Liver (tissue), 9 donors: ENCODE data around the gene MAPK1IP1L. TPM values are rescaled to one million over a fixed set of nuclear protein-coding genes. Genes with fewer than 3 reads are reported as not detected.

ENCODE experiments used
- DNase-seq: peaks from one replicate; pipeline ENCODE4 v3.0.0-alpha.2; 2017; ENCODE audit warnings: low spot score
- H3K27ac ChIP-seq, 2 donors: one replicate each; pipeline ENCODE4 v1.7.0; 2013; ENCODE audit warnings: inconsistent platforms in 2 of 2, low read length in 2 of 2, control low read depth in 1 of 2, low read depth in 1 of 2, mild to moderate bottlenecking in 1 of 2
- H3K27me3 ChIP-seq, 4 donors: one replicate each; pipeline versions ENCODE4 v1.6.1 to v1.7.0; 2013; ENCODE audit warnings: low read length in 3 of 4, inconsistent platforms in 1 of 4, mild to moderate bottlenecking in 1 of 4, moderate library complexity in 1 of 4; ENCODE audit not compliant: control insufficient read depth in 4 of 4, insufficient read depth in 4 of 4
- H3K36me3 ChIP-seq, 4 donors: one replicate each; pipeline versions ENCODE4 v1.6.1 to v1.7.0; 2013; ENCODE audit warnings: low read length in 3 of 4, mild to moderate bottlenecking in 3 of 4, low read depth in 1 of 4, moderate library complexity in 1 of 4; ENCODE audit not compliant: control insufficient read depth in 4 of 4, insufficient read depth in 3 of 4
- H3K4me1 ChIP-seq, 4 donors: one replicate each; pipeline versions ENCODE4 v1.6.1 to v1.7.0; 2013; ENCODE audit warnings: low read length in 3 of 4, mild to moderate bottlenecking in 3 of 4, moderate library complexity in 1 of 4; ENCODE audit not compliant: control insufficient read depth in 4 of 4, insufficient read depth in 4 of 4
- H3K4me3 ChIP-seq, 3 donors: one replicate each; pipeline versions ENCODE4 v1.6.1 to v1.7.0; 2013; ENCODE audit warnings: low read length in 3 of 3, control low read depth in 1 of 3, low read depth in 1 of 3, mild to moderate bottlenecking in 1 of 3
- H3K9ac ChIP-seq, 2 donors: one replicate each; pipeline ENCODE4 v1.7.0; 2013; ENCODE audit warnings: low read length in 2 of 2, mild to moderate bottlenecking in 2 of 2, moderate library complexity in 2 of 2, control low read depth in 1 of 2, low read depth in 1 of 2
- H3K9me3 ChIP-seq, 4 donors: one replicate each; pipeline versions ENCODE4 v1.6.1 to v1.7.0; 2013; ENCODE audit warnings: low read length in 3 of 4; ENCODE audit not compliant: control insufficient read depth in 4 of 4
- EGR1 ChIP-seq, 2 donors: IDR thresholded peaks; 2 replicates each; pipeline ENCODE4 v1.6.1; 2016 to 2018; ENCODE audit warnings: antibody characterized with exemption in 2 of 2, low read depth in 2 of 2
- FOXA1 ChIP-seq: IDR thresholded peaks from 2 replicates; pipeline ENCODE4 v1.6.1; 2016; ENCODE audit warnings: antibody characterized with exemption
- FOXA2 ChIP-seq: IDR thresholded peaks from 2 replicates; pipeline ENCODE4 v1.6.1; 2016; ENCODE audit warnings: antibody characterized with exemption
- GABPA ChIP-seq, 2 donors: IDR thresholded peaks in 1 of 2; conservative IDR thresholded peaks in 1 of 2; 2 replicates each; pipeline ENCODE4 v1.6.1; 2016; ENCODE audit warnings: antibody characterized with exemption in 2 of 2, mild to moderate bottlenecking in 1 of 2, moderate library complexity in 1 of 2
- HNF4A ChIP-seq, 2 donors: conservative IDR thresholded peaks; 2 replicates each; pipeline ENCODE4 v1.6.1; 2016; ENCODE audit warnings: antibody characterized with exemption in 2 of 2, mild to moderate bottlenecking in 2 of 2
- HNF4G ChIP-seq: IDR thresholded peaks from 2 replicates; pipeline ENCODE4 v1.6.1; 2016; ENCODE audit warnings: antibody characterized with exemption
- JUND ChIP-seq, 2 donors: IDR thresholded peaks; 2 replicates each; pipeline ENCODE4 v1.6.1; 2016; ENCODE audit warnings: antibody characterized with exemption in 2 of 2
- MAX ChIP-seq: IDR thresholded peaks from 2 replicates; pipeline ENCODE4 v1.6.1; 2016; ENCODE audit warnings: antibody characterized with exemption
- RAD21 ChIP-seq, 2 donors: IDR thresholded peaks; 2 replicates each; pipeline ENCODE4 v1.6.1; 2016; ENCODE audit warnings: antibody characterized with exemption in 2 of 2, mild to moderate bottlenecking in 2 of 2
- REST ChIP-seq: IDR thresholded peaks from 2 replicates; pipeline ENCODE4 v1.6.1; 2016; ENCODE audit warnings: antibody characterized with exemption, mild to moderate bottlenecking
- SP1 ChIP-seq: IDR thresholded peaks from 2 replicates; pipeline ENCODE4 v1.6.1; 2018; ENCODE audit warnings: antibody characterized with exemption, mild to moderate bottlenecking
- TAF1 ChIP-seq: conservative IDR thresholded peaks from 2 replicates; pipeline ENCODE4 v1.6.1; 2016; ENCODE audit warnings: antibody characterized with exemption, mild to moderate bottlenecking
- YY1 ChIP-seq: IDR thresholded peaks from 2 replicates; pipeline ENCODE4 v1.6.1; 2016; ENCODE audit warnings: antibody characterized with exemption, mild to moderate bottlenecking
- WGBS: extraction: QIAGEN DNeasy Blood & Tissue Kit; methylation state at CpG from one replicate; pipeline ENCODE4 v1.1.7; 2013; 5-methylcytosine and 5-hydroxymethylcytosine counted together
- polyA plus RNA-seq, 2 donors: library from polyadenylated mRNA; stranded (reverse) in 1 of 2; unstranded in 1 of 2; fragments of 200-250 nt in 1 of 2; fragments of >200 nt in 1 of 2; fragmentation: Nextera tagmentation in 1 of 2; extraction: Ambion mirVana in 1 of 2; gene quantifications; one replicate each; pipeline versions ENCODE4 v1.2.1 to v1.2.3, GENCODE V29; 2013 to 2015
- total RNA-seq, 2 donors: library from RNA; depleted of rRNA; stranded (reverse); fragments of >200 nt; gene quantifications; one replicate each; pipeline ENCODE4 v1.2.3, GENCODE V29; 2014
- TF ChIP-seq, protein P1 (sequence below): fragments of 150-350 bp; IDR thresholded peaks from 2 replicates; pipeline ENCODE4 v1.5.1; 2017; ENCODE audit warnings: improper control_type of control experiment, low read depth, low read length; ENCODE audit not compliant: missing input control
- TF ChIP-seq, protein P2 (sequence below): IDR thresholded peaks from 2 replicates; pipeline ENCODE4 v1.6.1; 2016; ENCODE audit warnings: antibody characterized with exemption
- donor health status: healthy.
- donor health status: healthy.
- donor health status: healthy.
- donor health status: healthy.
- donor health status: healthy.

Gene MAPK1IP1L
- total and polyA plus RNA-seq, 4 donors: 11.8 to 25.2 (median 17.7) TPM

GRCh38 chr14:55075628-55076175 lies 24.3 kb downstream of the MAPK1IP1L start:
- no peaks in the 10 kb centered on the region for H3K36me3 ChIP-seq
- H3K4me3 ChIP-seq: no peak overlapping the region
- TF ChIP-seq SP1 (no peak), HNF4G (no peak), RAD21 (IDR thresholded peaks at IDR 0.05) (no peak), FOXA2 (no peak), MAX (no peak), JUND (IDR thresholded peaks at IDR 0.05) (no peak), TAF1 (no peak), EGR1 (IDR thresholded peaks at IDR 0.05; ENCODE audit: low read depth in 2 of 2) (no peak), HNF4A (conservative IDR thresholded peaks at IDR 0.05) (no peak)
- TF ChIP-seq, protein P1, sequence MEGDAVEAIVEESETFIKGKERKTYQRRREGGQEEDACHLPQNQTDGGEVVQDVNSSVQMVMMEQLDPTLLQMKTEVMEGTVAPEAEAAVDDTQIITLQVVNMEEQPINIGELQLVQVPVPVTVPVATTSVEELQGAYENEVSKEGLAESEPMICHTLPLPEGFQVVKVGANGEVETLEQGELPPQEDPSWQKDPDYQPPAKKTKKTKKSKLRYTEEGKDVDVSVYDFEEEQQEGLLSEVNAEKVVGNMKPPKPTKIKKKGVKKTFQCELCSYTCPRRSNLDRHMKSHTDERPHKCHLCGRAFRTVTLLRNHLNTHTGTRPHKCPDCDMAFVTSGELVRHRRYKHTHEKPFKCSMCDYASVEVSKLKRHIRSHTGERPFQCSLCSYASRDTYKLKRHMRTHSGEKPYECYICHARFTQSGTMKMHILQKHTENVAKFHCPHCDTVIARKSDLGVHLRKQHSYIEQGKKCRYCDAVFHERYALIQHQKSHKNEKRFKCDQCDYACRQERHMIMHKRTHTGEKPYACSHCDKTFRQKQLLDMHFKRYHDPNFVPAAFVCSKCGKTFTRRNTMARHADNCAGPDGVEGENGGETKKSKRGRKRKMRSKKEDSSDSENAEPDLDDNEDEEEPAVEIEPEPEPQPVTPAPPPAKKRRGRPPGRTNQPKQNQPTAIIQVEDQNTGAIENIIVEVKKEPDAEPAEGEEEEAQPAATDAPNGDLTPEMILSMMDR: no peak
- TF ChIP-seq, protein P2, sequence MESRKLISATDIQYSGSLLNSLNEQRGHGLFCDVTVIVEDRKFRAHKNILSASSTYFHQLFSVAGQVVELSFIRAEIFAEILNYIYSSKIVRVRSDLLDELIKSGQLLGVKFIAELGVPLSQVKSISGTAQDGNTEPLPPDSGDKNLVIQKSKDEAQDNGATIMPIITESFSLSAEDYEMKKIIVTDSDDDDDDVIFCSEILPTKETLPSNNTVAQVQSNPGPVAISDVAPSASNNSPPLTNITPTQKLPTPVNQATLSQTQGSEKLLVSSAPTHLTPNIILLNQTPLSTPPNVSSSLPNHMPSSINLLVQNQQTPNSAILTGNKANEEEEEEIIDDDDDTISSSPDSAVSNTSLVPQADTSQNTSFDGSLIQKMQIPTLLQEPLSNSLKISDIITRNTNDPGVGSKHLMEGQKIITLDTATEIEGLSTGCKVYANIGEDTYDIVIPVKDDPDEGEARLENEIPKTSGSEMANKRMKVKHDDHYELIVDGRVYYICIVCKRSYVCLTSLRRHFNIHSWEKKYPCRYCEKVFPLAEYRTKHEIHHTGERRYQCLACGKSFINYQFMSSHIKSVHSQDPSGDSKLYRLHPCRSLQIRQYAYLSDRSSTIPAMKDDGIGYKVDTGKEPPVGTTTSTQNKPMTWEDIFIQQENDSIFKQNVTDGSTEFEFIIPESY: no peak
- H3K4me1 ChIP-seq: no peaks in the 10 kb centered on the region
- H3K9ac ChIP-seq: no peak overlapping the region
- no peaks in the 10 kb centered on the region for H3K27me3 ChIP-seq
- H3K27ac ChIP-seq: no peak overlapping the region
- no peaks in the 10 kb centered on the region for H3K9me3 ChIP-seq
- 90% methylated on average over 3 of the region's 3 CpGs for WGBS
- no peak for DNase-seq

DNA sequence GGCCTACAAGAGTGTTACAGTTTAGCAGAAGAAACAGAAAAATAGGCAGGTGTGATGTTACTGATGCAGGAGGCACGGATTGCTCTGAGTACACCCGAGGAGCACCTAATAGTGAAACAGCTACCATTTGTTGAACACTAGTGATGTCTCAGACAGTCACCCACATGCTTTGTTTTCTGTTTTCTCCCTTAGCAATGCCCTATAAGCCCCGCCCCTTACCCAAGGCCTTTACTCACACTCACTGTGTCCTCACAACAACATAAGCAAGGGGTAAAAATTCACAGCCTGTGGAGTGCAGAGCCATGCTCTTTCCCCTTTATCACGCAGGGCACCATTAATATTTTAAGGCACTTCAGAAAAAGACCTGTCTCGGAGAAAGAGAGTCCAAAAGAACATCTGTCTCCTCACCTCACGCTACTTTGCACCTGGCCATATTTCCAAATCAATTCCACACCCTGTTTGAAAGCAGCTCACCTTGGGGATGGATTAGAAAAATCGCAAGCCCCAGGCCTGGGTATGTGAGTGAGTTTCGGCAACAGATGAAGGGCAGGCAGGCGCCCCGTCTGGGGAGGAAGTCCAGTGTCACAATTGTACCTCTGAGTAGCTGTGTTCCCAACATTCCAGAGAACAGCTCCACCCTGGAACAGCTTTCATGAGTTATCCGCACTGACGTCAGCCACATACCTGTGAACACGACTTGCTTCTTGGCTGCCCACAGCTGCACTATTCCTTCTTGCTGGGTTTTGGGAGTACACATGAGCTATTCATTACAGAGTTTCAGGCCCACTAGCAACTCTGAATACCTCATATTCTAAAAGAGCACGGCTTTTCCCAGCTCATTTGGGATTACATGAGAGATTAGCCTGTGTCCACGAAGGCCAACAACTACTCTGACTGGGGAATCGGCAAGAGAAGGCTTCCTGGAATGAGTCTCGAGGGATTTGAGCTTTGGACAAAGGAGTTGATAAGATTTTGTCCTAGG lies 26.0 kb downstream of the MAPK1IP1L start:
- WGBS: 83% methylated on average over 17 of the region's 17 CpGs
- Histone ChIP-seq H3K9ac (no peak overlapping the region), H3K4me1 (no peaks in the 10 kb centered on the region), H3K27me3 (peaks cover 0 to 4% (median 0%) of the 10 kb centered on the region in 4 donors), H3K27ac (no peak overlapping the region), H3K4me3 (no peak overlapping the region), H3K9me3 (no peaks in the 10 kb centered on the region), H3K36me3 (no peaks in the 10 kb centered on the region)
- no peak for TF ChIP-seq FOXA1
- TF ChIP-seq, protein P2: no peak
- no peak for TF ChIP-seq YY1
- no peak for TF ChIP-seq REST
- TF ChIP-seq, protein P1: no peak
- TF ChIP-seq MAX: no peak
- TF ChIP-seq RAD21 (IDR thresholded peaks at IDR 0.05): no peak
- no peak for TF ChIP-seq FOXA2
- TF ChIP-seq GABPA (IDR thresholded peaks at IDR 0.05 in 1 of 2, conservative IDR thresholded peaks at IDR 0.05 in 1 of 2): no peak
- TF ChIP-seq HNF4G: no peak
- TF ChIP-seq EGR1 (IDR thresholded peaks at IDR 0.05; ENCODE audit: low read depth in 2 of 2): no peak
- TF ChIP-seq HNF4A (conservative IDR thresholded peaks at IDR 0.05): no peak
- no peak for DNase-seq
